ENCODE measurements around the gene CD34.

CD34 gene

GRCh38 chr1:207837673-207838072, 73.3 kb downstream of the CD34 start:
- in situ Hi-C loops (cut with MboI; ENCODE audit: low sequenced_read_pairs), result no loop called here

GRCh38 chr1:207836591-207837347, 74.2 kb downstream of the CD34 start:
- in situ Hi-C loops (cut with MboI; ENCODE audit: low sequenced_read_pairs), result no loop called here

GRCh38 chr1:207835958-207836357, 75.0 kb downstream of the CD34 start:
- in situ Hi-C loops (cut with MboI; ENCODE audit: low sequenced_read_pairs), result no loop called here

- in situ Hi-C loops (cut with MboI; ENCODE audit: low sequenced_read_pairs), result no loop called here
Measured at GRCh38 chr1:207833956-207834660, 76.8 kb downstream of the CD34 start.

- in situ Hi-C loops (cut with MboI; ENCODE audit: low sequenced_read_pairs), result no loop called here
Measured at GRCh38 chr1:207833381-207833780, 77.5 kb downstream of the CD34 start.

- in situ Hi-C loops (cut with MboI; ENCODE audit: low sequenced_read_pairs), result no loop called here
Measured at GRCh38 chr1:207832796-207833195, 78.1 kb downstream of the CD34 start.

- in situ Hi-C loops (cut with MboI; ENCODE audit: low sequenced_read_pairs), result no loop called here
Measured at GRCh38 chr1:207831517-207832327, 79.2 kb downstream of the CD34 start.
